ENCODE results near the gene CD59.
"Not testable (repeated sequence)": the region's sequence is repeated elsewhere in the genome, so short reads cannot be mapped to it uniquely, and the experiment has no call there.

DNA sequence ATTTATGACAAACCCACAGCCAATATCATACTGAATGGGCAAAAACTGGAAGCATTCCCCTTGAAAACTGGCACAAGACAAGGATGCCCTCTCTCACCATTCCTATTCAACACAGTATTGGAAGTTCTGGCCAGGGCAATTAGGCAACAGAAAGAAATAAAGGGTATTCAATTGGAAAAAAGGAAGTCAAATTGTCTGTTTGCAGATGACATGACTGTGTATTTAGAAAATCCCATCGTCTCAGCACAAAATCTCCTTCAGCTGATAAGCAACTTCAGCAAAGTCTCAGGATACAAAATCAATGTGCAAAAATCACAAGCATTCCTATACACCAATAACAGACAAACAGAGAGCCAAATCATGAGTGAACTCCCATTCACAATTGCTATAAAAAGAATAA is 8.7 kb downstream of the CD59 start:
- TF ChIP-seq, protein P1, sequence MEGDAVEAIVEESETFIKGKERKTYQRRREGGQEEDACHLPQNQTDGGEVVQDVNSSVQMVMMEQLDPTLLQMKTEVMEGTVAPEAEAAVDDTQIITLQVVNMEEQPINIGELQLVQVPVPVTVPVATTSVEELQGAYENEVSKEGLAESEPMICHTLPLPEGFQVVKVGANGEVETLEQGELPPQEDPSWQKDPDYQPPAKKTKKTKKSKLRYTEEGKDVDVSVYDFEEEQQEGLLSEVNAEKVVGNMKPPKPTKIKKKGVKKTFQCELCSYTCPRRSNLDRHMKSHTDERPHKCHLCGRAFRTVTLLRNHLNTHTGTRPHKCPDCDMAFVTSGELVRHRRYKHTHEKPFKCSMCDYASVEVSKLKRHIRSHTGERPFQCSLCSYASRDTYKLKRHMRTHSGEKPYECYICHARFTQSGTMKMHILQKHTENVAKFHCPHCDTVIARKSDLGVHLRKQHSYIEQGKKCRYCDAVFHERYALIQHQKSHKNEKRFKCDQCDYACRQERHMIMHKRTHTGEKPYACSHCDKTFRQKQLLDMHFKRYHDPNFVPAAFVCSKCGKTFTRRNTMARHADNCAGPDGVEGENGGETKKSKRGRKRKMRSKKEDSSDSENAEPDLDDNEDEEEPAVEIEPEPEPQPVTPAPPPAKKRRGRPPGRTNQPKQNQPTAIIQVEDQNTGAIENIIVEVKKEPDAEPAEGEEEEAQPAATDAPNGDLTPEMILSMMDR (IDR thresholded peaks at IDR 0.05; ENCODE audit: poor library complexity) = not testable (repeated sequence)
- TF ChIP-seq EZH2 (IDR thresholded peaks at IDR 0.05; ENCODE audit: borderline replicate concordance); EZH2phosphoT487 (IDR thresholded peaks at IDR 0.05; ENCODE audit: low read depth, severe bottlenecking, unreplicated experiment): not testable (repeated sequence)
